ENCODE measurements around the gene THRB.

DNA sequence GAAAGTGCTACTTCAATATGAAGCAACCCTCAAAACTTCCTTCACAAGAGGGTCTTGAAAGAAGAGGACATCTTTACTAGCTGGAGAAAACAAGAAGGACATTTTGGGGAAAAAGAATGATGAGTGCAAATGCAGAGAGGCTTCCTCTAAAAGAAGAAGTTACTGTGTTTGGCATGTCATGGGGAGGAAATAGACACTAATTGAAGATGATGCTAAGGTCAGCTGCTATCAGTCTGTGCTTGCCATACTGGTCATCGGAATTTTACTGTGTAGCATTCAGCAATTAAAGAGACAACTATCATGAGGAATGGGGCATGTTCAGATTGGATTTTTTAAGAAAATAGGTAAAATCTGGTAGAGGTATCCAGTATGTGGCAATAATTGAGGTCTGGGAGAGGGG lies 60.0 kb downstream of the THRB start:
- no peak for TF ChIP-seq POLR2A (IDR thresholded peaks at IDR 0.05; ENCODE audit: extremely low read depth, insufficient read length)
- TF ChIP-seq, protein P1, sequence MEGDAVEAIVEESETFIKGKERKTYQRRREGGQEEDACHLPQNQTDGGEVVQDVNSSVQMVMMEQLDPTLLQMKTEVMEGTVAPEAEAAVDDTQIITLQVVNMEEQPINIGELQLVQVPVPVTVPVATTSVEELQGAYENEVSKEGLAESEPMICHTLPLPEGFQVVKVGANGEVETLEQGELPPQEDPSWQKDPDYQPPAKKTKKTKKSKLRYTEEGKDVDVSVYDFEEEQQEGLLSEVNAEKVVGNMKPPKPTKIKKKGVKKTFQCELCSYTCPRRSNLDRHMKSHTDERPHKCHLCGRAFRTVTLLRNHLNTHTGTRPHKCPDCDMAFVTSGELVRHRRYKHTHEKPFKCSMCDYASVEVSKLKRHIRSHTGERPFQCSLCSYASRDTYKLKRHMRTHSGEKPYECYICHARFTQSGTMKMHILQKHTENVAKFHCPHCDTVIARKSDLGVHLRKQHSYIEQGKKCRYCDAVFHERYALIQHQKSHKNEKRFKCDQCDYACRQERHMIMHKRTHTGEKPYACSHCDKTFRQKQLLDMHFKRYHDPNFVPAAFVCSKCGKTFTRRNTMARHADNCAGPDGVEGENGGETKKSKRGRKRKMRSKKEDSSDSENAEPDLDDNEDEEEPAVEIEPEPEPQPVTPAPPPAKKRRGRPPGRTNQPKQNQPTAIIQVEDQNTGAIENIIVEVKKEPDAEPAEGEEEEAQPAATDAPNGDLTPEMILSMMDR (IDR thresholded peaks at IDR 0.05; ENCODE audit: low read depth, low read length): no peak
